GM12891 (cell line): ENCODE results near the gene ACYP1.
A peak's percentile ranks its signal among the peaks of the same experiment; 100 is the strongest.

Experiments
- DNase-seq: peaks from one replicate; pipeline ENCODE4 v3.0.0; 2011; ENCODE audit warnings: low spot score; ENCODE audit not compliant: insufficient read length
- FAIRE-seq: peaks from 2 replicates; lab custom pipeline; 2011; peaks lifted over from hg19 to GRCh38; lab: Jason Lieb, UNC
- PAX5 ChIP-seq: IDR thresholded peaks from 2 replicates; pipeline ENCODE4 v1.6.1; 2011; ENCODE audit warnings: low read length, moderate library complexity, mild to moderate bottlenecking; ENCODE audit not compliant: insufficient read depth, severe bottlenecking
- POLR2A ChIP-seq: IDR thresholded peaks from 2 replicates; pipeline ENCODE4 v1.6.1; 2011; ENCODE audit warnings: low read depth, low read length, control low read depth
- POLR2AphosphoS5 ChIP-seq: IDR thresholded peaks from 2 replicates; pipeline ENCODE4 v1.6.1; 2011; ENCODE audit warnings: low read depth, low read length, control low read depth
- POU2F2 ChIP-seq: IDR thresholded peaks from 2 replicates; pipeline ENCODE4 v1.6.1; 2011; ENCODE audit warnings: low read depth, mild to moderate bottlenecking, control low read depth, low read length, moderate library complexity
- SPI1 ChIP-seq: IDR thresholded peaks from 2 replicates; pipeline ENCODE4 v1.6.1; 2011; ENCODE audit warnings: low read depth, low read length, control low read depth
- TAF1 ChIP-seq: IDR thresholded peaks from 2 replicates; pipeline ENCODE4 v1.6.1; 2011; ENCODE audit warnings: low read depth, low read length, control low read depth

ACYP1 gene

DNA sequence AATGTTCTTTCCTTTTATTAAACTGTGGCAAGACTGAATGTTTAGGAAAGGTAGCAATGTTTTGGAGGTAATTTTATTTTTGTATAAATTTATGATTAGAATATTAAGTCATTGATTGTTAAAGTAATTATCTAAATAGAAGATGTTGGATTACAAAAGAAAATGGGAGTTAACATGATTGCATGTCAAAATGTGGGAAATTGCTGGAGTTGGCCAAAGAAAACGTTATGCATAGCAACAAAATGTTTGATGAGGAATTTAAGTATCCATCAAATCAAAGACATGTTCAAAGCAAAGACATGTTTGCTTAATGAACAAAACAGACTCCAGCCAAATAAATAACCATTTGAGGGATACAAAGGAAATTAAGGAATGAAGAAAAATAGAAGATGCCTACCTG, 9.4 kb downstream of the ACYP1 start:
- DNase-seq (no peak), FAIRE-seq (no peak)
- TF ChIP-seq PAX5, result no peak
- TF ChIP-seq POLR2AphosphoS5, result no peak
- no peak for TF ChIP-seq POLR2A
- no peak for TF ChIP-seq TAF1
- no peak for TF ChIP-seq POU2F2
- no peak for TF ChIP-seq SPI1

DNA sequence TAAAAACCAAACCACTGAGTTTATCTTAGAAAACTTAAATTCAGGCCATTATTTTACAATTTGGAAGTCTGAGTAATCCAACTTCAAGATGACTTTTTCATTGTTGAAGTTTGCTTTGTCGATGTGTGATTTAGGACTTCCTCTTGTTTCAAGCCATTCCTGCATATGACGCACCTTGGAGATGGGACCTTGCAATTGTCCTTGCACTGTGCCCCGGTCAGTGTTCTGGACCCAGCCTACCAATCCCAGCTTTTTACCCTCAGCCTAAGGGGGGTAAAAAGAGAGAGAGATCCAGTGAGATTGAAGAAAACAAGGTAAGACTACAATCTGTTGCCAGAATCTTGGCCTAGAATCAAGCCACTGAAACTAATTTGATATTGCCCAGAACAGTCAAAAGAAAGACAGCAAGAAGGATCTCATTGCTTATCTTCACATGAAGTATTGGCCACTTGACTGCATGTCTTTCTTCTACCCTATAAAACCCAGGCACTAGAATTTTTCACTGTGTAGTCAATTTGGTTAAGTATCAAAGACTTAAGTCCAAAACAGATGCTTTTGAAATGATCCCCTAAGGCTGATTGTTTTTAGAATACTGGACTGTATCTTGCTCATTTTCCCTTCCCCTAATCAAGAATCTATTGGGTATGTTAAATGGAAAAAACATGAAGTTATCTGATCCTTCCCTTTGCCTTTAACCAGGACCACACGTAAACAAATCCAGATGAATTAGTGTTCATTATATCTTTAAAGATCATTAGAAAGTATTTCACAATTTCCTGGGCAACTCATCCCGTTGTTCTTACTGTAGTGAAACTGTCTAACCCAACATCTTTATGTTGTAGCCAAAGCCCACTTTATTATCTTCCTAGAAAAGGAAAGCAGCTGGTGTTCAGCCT, 10.2 kb downstream of the ACYP1 start:
- no peak for DNase-seq
- no peak for TF ChIP-seq PAX5
- TF ChIP-seq POLR2A, result no peak
- TF ChIP-seq TAF1, result no peak
- no peak for TF ChIP-seq SPI1
- no peak for TF ChIP-seq POU2F2
- TF ChIP-seq POLR2AphosphoS5, result no peak
- no peak for FAIRE-seq

DNA sequence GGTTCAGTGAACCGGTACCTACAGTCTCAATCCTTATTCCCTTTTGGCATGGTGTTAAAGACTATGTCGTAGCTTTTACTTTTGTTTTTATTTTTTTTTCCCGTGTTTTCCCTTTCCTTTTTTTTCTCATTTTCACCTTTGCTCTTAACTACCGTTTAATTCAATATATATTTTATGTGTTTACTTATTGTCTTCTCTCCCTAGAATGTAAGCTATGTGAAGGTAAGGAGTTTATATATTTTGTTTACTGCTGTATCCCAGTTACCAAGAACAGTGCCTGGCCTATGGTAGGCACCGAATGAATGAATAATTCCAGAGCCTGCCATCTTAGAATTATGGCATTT, 12.3 kb downstream of the ACYP1 start:
- DNase-seq (no peak), FAIRE-seq (no peak)
- TF ChIP-seq PAX5 (no peak), POLR2AphosphoS5 (no peak), TAF1 (no peak), POU2F2 (no peak), POLR2A (no peak), SPI1 (no peak)

DNA sequence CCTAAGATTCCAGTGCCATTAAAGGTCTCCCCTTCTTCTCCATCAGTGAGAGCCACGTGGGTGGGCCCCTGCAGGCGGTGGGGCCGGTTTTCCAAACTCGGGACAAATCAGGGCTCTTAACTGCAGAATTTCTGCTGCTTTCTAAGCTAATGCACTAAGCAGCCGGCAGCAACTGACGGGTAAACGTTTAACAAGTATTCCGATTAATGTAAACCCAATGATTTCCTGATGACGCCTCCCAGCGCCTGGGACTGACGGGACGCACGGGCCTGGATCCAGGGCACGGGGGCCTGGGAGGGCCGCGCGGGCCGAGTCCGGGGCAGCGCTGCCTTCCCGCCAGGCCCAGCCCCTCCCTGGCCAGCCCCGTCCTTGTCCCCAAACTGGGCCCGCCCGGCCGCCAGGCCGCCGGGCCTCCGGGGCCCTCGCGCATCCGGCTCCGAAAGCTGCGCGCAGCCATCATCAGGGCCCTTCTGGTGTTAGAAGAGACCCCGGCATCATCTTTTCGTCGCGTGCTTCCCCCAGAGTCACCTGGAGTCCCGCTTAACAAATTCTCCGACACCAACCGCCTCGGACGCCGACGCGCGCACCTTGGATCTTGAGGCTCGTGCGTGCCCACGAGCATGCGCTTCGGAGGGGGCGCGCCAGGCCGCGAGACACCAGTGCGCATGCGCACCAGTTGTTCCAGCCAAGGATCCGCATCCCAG, 12.8 kb downstream of the ACYP1 start, which contains the start of gene MLH3:
Gene MLH3 (minus strand): TSS at position 616 of the 704 bp plus-strand sequence. CDS start 1,812 bp downstream, outside the sequence.
- TF ChIP-seq POU2F2 (no peak), TAF1 (0 out of 2 replicates have a peak, but pooled peaks have one; percentile 26), POLR2A (peak; percentile 78), POLR2AphosphoS5 (peak; percentile 66)
- FAIRE-seq, result peak; percentile 97
- DNase-seq, result peak; percentile 67

DNA sequence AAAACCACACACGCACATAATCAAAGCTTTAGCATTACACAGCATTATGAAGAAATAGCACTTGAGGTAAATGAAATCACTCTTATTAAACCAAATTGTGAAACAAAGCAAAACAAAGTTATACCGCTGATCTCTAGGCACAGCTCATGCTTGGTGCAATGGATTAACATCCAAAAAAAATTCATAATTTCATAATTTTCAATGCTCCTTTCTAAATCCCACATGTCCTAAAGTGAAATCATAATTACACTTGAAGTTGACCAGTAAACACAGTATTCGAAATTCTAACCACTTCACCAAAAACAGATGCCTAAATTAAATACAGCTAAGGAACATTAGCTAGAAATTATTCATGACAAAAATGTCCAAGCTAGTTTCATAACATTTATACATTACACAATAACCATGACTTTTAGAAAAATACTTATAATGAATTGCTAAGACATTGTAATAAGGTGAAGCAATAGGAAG, 14.1 kb downstream of the ACYP1 start:
- TF ChIP-seq TAF1 (no peak), PAX5 (no peak), POLR2A (no peak), POU2F2 (no peak), POLR2AphosphoS5 (no peak), SPI1 (no peak)
- no peak for DNase-seq
- FAIRE-seq, result no peak

DNA sequence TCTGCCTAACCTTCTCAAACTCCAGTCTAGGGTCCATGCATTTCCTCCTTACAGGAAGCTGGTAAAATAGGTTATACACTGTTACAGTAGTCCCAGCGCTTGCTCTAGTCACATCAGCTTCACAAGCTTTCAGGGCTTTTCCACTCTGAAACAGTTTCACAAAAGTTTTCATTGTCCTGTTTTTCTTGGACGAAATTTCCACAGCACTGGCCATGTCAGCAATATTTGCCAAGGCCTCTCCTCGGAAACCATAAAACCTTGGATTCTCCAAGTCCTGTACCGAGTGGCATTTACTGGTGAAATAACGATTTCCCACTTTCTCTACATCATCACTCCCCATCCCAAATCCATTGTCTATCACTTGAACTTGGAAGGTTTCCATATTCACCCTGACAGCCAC, 14.7 kb downstream of the ACYP1 start:
- DNase-seq (no peak), FAIRE-seq (no peak)
- TF ChIP-seq TAF1 (no peak), POLR2AphosphoS5 (no peak), PAX5 (no peak), SPI1 (no peak), POLR2A (no peak), POU2F2 (no peak)

DNA sequence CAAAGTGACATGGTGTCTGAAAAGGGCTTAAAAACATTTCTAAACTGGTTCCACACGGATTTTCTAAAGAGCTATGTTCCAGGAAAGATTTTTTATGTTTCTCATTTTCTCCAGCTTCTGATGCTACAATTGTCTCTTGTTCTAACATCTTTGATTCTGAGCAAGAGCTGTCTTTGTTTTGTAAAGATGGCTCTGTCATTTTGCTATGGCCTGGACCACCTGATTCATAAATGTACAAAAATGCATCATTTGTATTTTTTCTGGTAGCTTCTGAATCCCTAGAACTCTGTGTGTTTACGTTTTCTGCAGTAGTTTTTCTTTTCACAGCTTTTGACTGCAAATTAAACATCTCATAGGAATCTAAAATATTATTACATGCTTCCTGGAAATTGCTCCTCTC, 15.7 kb downstream of the ACYP1 start:
- TF ChIP-seq PAX5 (no peak), SPI1 (no peak), POU2F2 (no peak), POLR2AphosphoS5 (no peak), TAF1 (no peak), POLR2A (no peak)
- DNase-seq (no peak), FAIRE-seq (no peak)

DNA sequence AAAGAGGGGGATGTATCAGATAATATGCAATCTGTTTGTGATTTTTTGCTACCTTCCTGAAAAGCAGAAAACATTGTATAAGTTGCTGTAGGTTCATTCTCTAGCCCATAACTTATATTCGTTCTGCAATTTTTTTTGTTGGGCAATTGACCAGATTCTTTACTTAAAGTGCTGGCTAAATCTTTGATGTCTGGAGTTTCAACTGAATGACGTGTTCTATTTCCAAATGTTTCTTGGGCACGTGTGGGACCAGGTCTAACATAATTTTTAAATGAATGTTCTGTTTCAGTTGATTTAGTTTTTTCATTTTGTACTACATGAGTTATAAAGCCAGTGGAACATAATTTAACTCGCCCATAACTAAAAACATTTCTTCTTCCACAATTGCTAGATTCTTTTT, 16.3 kb downstream of the ACYP1 start:
- no peak for FAIRE-seq
- no peak for TF ChIP-seq TAF1
- no peak for TF ChIP-seq POU2F2

DNA sequence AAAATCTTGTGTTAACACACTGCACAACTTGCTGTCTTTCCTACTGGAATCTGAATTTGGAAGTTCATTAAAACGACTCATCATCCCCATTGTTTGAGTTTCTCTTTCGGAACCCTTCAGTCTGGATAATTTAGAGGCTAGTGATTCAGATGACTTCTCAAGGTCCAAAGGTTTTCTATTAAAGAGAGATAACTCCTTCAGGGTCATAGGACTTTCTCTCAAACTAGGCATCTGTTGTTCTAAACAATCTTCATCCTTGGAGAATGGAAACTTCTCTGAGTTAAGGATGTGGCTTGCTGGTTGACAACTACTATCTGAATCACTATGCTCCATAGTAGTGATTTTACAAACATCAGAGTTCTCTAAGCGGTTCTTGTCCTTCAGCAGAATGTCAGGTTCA, 16.9 kb downstream of the ACYP1 start:
- no peak for TF ChIP-seq POLR2A
- TF ChIP-seq SPI1, result no peak
- no peak for TF ChIP-seq TAF1
- TF ChIP-seq PAX5, result no peak
- no peak for TF ChIP-seq POLR2AphosphoS5
- TF ChIP-seq POU2F2, result no peak
- FAIRE-seq (no peak), DNase-seq (no peak)

More for the DNA sequence above, 16.3 kb downstream of the ACYP1 start:
- no peak for DNase-seq

DNA sequence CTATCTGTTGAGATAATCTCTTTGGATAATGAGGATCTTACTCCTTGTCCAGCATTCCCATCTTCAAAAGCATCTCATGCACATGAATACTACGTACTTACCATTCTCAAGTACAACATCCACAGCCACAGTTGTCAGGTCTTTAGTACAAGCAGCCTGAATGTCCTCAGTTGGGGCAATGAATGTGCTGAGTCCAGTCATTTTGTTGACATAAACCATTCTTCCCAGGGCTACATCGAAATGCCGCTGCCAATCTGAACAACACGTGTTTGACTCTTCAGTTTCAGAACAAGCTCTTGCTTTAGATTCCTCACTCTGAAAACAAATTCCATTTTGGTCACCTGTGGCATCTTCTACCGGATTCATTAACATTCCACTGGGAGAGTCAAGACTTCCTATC, 17.5 kb downstream of the ACYP1 start:
- no peak for DNase-seq
- FAIRE-seq, result no peak
- no peak for TF ChIP-seq POLR2AphosphoS5
- no peak for TF ChIP-seq POLR2A
- TF ChIP-seq SPI1, result no peak
- TF ChIP-seq POU2F2, result no peak
- no peak for TF ChIP-seq PAX5
- TF ChIP-seq TAF1, result no peak
